Germinal center (tissue), 1 donor: ENCODE results near the gene PTRH2.
"Not testable (repeated sequence)": the region's sequence is repeated elsewhere in the genome, so short reads cannot be mapped to it uniquely, and the experiment has no call there.

Source experiments
- DNase-seq: peaks from one replicate; pipeline ENCODE4 v3.0.0; 2012; ENCODE audit warnings: mixed read lengths, low spot score

The PTRH2 gene

DNA sequence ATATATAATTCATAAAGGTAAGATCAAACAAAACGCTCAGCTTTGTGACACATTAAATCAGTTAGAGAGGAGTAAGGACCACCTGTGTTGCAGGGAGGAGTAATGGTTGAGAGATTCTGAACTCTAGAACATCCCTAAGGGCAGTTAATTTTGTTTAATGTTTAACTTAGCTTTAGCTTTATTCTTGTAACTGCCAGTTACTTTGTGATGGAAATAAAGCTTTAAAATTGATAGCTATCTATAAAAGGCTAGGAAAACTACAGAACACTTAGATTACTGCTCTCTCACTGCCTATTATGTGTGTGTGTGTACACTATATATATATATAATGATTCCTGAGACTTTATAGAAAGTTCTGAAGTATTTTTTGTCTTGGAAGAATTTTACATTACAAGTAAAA, 37.8 kb downstream of the PTRH2 start:
- DNase-seq = no peak

DNA sequence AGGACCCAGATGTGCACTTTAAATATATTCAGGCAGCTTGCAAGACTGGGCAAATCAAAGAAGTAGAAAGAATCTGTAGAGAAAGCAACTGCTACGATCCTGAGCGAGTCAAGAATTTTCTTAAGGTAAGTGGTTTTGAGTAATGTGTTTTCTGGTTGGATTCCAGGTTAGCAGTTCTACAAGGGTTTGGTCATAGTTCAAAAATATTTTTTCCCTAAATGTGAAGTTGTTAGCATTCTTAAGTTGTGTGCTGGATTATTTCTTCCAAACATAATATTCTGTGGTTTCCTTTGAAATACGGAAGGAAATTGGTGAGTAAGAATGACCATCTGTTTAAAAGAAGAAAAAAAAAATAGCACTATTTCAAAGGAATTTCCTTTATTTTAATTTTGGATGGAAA, 38.4 kb downstream of the PTRH2 start:
- DNase-seq = no peak

GRCh38 chr17:59666235-59666634, 41.0 kb downstream of the PTRH2 start:
- no peak for DNase-seq

- DNase-seq = not testable (repeated sequence)
Measured at GRCh38 chr17:59656624-59657023, 50.6 kb downstream of the PTRH2 start.

DNA sequence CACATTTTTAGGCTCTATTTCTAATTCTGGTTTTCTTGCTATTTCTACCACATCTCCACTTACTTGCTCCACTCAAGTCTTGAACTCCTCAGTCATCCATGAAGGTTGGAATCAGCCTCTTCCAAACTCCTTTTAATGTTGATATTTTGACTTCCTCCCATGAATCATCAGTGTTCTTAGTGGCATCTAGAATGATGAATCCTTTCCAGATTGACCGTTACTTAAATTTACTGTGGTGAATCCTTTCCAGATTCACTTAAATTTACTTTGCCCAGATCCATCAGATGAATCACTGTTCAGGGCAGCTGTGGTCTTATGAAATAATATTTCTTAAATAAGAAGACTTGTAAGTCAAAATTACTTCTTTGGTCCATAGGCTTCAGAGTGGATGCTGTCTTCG, 55.1 kb downstream of the PTRH2 start:
- DNase-seq = no peak

- DNase-seq = no peak
Measured at GRCh38 chr17:59651346-59651745, 55.9 kb downstream of the PTRH2 start.

- DNase-seq = no peak
Measured at GRCh38 chr17:59650642-59651041, 56.6 kb downstream of the PTRH2 start.

DNA sequence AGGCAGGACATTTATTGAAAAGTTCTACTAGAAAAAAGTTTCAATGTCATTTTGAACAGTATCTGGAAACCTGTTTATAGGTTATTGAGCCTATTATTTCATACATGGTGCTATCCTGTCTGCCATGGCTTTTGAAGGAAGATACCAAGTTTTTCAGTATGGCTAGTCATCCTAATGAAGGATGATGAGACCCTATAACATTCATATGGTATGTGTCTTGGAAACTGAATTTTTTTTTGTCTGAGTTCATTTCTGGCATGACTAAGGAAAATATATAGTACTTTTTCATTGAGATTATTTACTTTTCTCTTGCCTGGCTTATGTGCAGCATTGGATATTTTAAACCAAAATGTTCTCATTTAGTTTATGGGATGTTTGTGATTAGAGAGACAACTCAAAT, 57.3 kb downstream of the PTRH2 start:
- DNase-seq = no peak
